GM03348 (cell line): ENCODE measurements around the gene GRIN2D.

ENCODE experiments used
- DNase-seq: peaks from one replicate; pipeline ENCODE4 v3.0.0; 2012; ENCODE audit warnings: low spot score

Gene GRIN2D

DNA sequence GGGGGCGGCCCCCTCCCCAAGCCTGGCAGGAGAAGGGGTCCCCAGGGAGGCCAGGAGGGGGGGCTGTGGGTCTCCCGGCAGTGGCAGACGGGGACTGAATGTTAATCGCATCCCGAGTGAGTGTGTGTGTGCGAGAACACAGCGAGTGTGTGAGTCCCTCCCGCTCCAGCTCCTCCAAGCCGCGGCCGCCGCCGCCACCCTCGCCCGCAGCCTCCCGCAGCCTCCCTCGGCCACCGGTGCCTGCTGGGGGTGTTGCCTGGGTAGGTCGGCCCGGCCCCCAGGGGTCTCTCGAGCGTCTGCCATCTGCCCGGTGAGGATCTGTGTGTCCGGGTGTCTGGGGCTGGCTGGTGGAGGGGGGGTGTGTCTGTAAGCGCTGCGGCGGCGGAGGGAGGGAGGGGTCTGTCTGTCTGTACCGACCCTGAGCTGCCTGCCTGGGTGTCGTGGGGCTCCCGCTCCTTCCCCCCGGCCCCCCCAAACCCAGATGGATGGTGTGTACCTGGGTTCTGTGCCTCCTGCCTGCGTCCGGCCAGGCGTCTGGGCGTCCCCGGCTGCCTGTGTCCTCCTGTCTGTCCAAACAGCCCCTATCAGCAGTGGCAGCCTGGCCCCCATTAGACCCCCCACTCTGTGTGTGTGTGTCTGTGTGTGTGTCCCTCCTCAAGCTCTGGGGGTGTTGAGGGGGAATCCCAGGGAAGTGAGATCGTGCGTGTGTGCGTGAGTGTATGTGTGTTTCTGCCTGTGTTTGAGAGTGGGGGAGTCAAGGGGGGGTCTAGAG, at the start of gene GRIN2D:
GRIN2D (plus strand) TSS at position 110 of the 772 bp plus-strand sequence. CDS start 4,725 bp downstream, outside the sequence.
- DNase-seq = peak; percentile 43

DNA sequence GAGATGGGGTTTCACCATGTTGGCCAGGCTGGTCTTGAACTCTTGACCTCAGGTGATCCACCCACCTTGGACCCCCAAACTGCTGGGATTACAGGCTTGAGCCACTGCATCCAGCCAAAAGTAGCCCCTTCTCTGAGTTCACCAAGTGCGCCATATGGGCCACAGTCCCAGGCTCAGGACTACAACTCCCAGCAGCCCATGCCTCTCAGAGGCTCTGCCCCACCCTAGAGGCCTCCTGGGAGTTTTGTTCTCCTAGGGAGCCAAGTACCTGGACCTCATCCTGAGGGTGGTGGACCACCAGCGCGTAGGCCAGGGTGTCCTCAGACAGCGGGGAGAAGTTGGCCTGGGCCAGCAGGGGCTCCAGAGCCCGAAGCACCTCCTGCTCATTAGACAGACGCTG, 48.6 kb upstream of the GRIN2D start:
- DNase-seq = no peak

DNA sequence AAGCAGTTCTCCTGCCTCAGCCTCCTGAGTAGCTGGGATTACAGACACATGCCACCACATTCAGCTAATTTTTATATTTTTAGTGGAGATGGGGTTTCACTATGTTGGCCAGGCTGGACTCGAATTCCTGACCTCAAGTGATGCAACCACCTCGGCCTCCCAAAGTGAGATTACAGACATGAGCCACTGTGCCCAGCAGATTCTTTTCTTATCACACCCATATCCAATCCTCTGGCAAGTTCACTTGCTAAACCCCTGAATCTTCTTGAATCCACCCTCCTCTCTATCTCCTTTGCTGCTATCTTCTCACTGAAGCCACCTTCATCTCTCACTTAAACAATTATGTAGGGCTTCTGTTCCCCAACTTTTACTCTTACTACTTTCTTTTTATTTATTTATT, 47.3 kb upstream of the GRIN2D start:
- no peak for DNase-seq

DNA sequence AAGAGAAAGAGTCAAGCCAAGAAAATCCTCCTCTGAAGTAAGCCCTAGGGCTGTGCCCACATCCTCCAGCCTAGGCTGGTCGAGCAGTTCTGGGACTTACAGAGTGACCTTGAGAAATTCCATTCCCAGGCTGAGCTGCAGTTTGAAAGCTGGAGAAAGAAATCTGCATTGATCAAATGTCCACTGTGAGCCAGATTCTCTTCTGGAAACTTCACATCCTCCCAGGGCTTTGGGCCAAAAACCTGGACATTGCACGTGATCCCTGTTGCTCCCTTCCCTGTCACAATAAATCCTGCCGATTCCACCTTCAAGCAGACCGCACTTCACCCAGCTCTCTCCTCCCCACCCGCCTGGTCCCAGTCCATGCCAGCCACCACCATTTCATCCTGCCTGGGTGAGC, 45.4 kb upstream of the GRIN2D start:
- no peak for DNase-seq

DNA sequence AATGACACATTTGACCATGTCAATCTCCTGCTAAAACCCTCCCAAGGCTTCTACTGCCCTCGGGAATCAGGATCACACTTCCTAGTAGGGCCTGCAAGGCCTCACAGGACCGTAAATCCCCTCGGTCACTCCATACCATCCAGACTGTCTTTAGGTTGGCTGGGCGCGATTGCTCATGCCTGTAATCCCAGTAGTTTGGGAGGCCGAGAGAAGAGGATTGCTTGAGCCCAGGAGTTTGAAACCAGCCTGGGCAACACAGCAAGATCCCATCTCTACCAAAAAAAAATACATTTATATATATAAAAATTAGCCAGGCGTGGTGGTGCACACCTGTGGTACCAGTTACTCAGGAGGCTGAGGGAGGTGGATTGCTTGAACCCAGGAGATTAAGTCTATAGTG, 44.7 kb upstream of the GRIN2D start:
- no peak for DNase-seq

DNA sequence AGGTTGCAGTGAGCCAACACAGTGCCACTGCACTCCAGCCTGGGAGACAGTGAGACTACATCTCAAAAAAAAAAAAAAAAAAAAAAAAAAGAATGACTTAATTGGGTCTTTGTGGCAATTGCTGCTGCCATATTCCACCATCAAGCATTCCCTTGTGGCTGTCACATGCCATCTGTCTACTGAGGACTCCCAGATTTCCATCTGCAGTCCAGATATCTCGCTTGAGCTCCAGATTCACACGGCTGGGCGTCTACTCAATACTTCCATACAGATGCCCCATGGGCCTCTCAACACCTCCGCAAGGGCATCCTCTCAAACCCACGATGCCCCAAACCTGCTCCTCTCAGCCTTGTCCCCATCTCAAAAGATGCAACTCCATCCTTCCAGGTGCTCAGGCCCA, 42.6 kb upstream of the GRIN2D start:
- no peak for DNase-seq

DNA sequence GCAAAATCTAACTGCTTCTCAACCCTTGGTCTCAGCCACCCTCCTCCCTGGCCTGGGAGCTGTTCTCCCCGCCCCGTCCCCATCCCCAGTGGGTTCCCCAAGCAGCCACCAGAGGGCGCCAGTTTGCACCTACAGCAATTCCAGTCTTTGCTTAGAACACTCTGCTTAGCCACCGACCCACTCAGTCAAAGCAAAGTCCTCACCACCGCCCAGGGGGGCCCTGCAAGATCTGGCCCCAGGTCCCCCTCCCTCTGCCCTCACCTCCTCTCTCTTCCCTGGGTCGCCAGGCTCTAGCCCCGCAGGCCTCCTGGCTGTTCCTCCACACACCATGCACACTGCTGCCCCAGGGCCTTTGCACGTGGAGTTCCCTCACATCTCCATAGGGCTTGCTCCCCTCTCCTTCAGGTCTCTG, 42.1 kb upstream of the GRIN2D start:
- DNase-seq = peak; percentile 74

DNA sequence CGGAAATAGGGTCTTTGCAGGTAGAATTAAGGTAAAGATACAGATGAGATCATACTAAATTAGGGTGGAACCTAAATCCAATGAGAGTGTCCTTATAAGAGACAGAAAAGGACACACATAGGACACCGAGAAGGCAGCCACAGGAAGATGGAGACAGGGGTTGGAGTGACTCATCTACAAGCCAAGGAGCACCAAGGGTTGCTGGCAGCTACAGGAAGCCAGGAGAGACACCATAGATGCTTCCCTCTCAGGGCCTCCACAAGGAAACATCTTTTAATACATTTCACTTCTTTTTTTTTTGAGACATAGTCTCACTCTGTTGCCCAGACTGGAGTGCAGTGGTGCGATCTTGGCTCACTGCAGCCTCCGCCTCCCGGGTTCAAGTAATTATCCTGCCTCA, 39.8 kb upstream of the GRIN2D start:
- DNase-seq = no peak

DNA sequence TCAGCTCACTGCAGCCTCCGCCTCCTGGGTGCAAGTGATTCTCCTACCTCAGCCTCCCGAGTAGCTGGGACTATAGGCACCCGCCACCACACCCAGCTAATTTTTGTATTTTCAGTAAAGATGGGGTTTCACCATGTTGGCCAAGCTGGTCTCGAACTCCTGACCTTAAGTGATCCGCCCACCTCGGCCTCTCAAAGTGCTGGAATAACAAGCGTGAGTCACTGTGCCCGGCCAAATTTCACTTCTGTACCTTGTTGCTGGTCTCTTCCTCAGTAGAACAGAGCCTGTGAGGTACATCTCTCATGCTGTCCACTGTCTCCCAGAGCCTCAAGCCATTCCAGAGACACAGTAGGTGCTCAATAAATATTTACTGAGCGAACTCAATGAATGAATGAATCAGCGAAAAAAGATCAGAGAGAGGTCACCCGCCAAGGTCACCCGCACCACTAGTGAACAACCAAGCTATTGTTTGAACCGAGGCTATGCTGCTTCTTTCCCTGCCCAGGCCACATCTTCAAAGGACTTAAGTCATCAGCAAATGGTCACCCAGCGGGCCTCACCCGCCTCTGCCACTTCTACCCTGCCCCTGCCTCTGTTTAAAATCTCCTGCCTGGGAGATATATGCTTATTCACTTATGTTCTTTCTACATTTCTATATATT, 39.0 kb upstream of the GRIN2D start:
- no peak for DNase-seq

DNA sequence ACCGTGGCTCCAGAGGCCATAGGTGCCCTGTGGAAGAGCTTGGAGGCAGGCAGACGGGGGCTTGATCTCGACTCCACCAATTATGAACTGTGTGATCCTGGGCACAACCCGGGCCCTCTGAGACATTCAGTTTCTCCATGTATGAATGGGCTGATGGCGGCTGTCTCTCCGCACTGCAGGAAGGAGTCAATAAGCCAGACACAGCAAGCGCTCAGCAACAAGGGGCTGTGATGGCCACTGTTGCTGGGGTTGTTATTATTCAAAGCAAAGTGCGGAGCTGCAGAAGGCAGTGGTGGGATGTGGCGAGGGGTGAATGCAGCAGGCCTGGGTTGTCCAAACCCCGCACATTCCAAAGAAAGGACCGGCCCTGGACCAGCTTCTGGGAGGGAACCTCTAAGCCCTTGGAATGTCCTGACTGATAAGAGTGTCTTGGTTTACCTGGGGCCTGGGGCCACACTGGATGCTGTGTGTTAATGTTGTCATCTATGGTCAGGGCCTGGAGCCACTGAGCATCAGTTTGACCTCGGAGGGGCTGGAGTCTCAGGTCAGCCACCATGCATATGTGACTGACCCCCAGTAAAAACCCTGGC, 38.0 kb upstream of the GRIN2D start:
- no peak for DNase-seq

DNA sequence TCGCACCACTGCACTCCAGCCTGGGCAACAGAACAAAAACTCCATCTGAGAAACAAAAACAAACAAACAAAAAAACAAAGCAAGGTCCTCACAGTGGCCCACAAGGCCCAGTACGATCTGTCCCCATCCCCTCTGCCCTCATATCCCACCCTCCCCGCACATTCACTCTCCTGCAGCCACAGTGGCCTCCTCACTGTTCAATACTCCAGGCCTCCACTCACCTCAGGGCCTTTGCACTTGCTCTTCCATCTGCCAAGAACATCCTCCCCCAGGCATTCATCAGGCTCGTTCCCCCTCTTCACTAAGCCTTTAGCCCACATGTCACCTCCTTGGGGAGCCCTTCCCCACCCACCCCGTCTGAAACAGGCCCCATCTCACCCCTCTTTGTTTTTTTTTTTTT, 34.3 kb upstream of the GRIN2D start:
- DNase-seq = no peak

DNA sequence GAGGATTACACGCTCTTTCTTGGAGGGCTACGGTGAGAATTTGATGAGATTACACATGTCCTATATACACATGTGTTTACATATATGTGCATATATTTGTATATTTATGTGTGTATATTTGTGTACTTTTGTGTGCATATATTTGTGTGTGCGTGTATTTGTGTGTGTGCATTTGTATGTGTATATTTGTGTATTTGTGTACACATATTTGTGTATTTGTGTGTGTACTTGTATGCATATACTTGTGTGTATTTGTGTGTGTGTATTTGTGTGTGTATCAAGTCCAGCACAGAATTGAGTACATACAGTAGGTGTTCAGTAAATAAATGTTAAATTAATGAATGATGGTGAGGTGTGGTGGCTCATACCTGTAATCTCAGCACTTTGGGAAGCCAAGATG, 31.6 kb upstream of the GRIN2D start:
- DNase-seq = no peak

DNA sequence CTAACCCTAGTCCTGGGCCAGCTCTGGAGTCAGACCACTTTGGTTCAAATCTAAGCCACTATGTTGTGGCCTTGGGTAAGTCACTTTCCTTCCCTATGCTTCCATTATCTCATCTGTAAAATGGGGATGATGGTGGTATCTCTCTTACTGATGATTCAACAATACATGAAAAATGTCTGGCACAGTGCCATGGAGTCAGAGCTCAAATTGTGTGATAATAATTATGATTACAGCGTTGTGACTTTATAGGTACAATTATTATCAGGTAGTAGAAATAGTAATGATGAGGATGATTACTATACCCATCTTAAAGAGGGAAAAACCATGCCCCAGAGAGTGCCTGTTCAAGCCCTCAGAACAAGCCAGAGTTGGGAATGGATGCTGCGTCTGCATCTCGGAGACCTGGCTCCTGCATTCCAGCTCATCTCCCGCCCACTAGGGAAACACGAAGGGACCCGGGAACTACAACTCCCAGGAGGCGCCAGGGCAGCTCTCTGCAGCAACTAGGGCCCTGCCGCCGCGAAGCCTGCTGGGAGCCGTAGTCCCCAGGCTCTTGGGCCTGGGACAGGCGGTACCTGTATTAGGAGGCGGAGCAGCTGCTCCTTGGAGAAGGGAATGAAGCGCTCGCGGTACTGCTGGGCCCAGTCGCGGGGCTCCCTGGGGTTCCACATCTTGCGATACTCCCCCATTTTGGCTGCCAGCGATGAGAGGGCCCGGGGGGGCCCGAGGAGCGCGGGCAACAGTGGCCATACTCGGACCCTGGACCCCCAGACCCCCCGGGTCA, 30.6 kb upstream of the GRIN2D start:
- peak; percentile 93 for DNase-seq

DNA sequence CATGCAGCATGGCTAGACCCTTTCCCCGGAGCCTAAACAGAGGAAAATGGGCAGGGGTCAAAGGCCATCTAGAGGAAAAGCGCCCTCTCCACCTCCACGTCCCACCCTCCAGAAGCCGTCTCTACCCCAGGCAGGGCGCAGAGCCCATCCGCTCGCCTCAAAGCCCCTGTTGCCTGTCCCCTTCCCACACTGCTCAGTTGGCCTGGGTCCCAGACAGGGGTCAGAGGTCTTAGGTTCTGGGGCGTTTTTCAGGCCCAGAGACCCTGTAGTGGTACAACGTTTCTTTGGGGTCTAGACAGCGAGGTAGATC, 30.0 kb upstream of the GRIN2D start:
- DNase-seq = no peak

DNA sequence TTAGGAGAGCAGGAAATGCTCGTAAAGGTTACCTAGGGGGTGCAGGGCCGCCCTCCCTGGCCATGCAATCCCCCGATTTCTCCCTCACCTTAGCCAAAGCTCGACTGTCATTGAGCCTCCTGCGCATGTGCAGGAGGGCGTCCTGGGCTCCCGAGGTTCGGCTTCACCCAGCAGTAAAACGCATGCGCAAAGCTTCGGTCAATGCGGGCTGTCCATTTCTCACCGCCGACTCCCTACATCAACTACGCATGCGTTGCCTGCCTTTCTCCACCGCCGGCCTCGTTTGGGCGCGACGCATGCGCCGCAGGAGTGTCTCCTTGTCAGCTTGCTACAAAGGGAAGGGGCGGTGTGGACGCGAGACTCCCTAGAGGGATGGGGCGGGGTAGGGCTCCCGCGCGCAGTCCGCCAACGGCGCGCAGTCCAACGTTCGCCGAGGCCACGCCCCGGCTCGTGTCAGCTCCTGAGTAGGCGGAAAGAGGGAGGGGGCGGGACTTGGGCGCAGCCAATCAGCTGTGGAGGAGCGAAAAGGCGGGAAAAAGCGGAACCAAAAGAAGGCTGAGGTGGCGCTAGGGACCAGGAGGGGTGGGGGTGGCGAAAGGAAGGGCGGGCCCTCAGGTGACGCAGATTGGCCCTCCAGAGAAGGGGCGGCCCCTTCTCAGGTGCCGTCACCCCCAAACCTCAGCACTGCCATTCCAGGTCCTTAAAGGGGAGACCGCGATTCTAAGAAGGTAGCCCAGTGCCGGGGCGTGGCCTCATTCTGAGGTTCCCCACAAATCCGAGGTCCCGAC, 29.5 kb upstream of the GRIN2D start, which contains the start of the genes SYNGR4 and TMEM143:
SYNGR4 (plus strand) TSS at position 558 of the 788 bp plus-strand sequence. CDS start 1,476 bp downstream, outside the sequence.
TMEM143 (minus strand) TSS at position 131 of the 788 bp plus-strand sequence; CDS start at position 111, 20 bp downstream.
- DNase-seq = peak; percentile 100

DNA sequence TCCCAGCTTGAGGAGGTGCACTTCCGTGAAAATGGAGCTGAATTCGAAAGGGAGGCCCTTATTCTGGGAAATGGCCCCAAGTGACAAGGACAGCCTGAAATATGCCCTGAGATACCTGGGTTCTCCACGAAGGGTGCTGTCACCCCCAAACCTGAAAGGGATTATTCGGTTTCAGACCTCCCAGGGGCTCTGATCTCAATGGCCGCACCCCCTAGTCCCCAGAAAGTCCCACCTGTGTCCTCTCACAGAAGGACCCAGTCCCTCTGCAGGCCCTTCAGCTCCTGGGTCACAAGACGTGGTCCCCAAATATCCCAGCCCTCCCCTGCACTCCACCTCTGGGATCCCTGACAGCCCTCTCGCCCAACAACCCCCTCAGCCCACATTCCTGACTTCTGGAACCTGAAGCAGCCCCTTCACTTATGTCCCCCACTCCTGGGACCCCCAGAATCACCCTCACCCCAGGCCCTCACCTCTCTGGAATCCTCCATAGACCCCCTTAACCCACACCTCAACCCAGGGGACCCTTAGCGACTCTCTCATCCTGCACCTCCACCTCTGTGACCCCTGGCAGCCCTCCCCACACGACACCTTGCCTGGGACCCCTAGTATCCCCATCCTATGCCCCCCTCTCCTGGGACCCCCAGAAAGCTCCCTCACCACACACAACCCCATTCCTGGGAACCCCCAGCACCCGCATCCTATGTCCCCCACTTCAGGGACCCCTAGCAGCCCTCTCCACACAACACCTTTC, 28.7 kb upstream of the GRIN2D start:
- DNase-seq = no peak

DNA sequence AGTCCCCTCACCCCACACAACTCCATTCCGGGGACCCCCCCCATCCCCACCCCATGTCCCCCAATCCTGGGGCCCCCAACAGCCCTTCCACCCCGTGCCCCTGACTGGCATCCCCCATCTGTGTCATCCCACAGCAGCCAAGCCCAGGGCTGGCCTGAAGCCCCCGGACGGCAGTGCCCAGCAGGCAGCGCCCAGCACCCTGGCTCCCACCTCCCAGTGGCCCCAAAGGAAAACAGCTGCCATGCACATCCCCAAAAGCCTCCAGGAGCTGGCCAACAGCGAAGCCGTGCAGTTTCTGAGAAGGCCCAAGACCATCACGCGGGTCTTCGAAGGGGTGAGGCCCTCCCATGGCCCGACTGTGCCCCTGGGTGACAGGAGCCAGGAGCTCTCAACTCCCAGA, 27.9 kb upstream of the GRIN2D start:
- no peak for DNase-seq

DNA sequence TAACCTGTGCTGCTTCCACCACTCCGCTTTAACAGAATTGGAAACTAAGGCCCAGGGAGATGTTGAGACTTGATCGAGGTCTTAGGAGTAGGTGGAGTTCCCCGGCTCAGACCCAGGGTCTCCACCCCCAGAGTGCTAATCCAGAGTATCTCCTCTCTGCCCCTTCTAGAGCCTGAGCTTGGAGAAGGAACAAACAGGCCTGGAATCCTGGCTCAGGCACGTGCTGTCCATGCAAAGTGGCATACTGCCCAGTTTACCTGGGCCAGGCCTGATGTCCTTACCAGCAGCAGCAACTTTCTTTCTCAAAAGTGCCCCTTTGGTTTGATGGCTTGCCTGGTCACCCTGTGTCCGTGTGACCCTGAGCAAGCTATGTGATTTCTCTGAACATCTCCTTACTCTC, 25.6 kb upstream of the GRIN2D start:
- DNase-seq = no peak

DNA sequence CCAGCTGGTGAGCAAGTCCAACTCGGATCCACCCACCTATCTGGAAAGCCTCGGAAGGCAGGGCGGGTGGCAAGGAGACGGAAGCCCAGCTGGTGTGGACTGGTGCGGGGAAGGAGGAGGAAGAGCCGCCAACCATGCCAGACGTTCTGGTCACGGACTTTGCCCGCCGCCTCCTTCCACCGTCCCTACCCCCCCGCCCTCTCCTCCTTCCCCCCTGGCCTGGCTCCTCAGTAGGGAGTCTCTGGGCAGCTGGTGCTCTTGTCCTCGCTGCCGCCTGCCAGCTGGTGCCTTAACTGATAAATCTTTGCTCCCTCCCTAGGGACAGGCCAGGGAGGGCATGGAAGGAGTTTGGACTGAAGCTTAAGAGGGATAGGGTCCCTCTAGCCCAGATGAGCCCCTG, 24.5 kb upstream of the GRIN2D start:
- no peak for DNase-seq

DNA sequence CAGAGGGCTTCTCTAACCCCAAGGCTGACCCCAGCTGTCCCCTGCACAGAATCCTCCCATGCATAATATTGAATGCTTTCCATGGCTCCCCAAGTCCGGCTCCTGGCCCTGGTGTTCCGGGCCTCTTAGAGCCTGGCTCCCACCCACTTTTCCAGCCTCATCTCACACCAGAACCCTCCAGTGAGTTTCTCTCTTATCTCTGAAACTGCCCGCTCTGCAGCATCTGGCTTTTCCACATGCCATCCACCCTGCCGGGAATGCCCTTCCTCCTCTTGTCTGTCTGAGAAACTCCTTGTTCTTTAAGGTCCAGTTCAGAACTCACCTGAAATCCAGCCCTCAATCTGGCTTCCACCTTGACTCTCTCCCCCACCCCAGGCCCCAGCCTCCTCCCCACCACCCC, 22.5 kb upstream of the GRIN2D start:
- no peak for DNase-seq

DNA sequence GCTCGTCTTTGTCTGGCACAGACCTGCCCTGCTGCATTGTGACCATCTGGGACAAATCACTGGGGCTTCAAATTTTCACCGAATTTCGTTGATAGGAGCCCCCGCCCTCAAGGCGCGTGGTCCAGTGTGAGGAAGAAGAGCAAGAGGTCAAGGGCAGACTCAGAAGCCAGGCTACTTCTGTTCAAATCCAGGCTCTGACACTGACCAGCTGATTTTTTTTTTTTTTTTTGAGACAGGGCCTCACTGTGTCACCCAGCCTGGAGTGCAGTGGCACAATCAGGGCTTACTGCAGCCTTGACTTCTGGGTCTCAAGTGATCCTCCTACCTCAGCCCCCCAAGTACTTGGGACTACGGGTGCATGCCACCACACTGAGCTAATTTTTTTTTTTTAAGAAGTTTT, 22.1 kb upstream of the GRIN2D start:
- DNase-seq = no peak
